ENCODE data around the gene PPM1N.

DNA sequence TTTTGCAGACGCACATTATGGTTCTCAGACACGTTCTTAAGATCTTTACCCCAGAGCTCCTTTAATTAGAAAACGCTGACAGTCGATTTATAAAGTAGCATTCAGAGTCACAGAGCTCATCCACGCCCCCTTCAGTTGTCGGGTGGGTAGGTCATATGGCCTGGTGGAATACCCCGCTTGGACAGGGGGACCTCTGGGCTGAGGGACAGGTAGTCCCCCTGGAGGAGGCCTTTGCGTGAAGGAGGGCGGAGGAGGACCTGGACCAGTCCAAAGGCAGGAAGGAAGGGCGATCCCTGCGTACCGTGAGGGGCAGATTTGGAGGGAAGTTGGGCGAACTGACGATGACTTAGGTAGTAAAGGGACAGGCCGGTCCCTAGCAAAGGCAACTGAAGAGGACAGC is 29.5 kb downstream of the PPM1N start:
- TF ChIP-seq, protein P1, sequence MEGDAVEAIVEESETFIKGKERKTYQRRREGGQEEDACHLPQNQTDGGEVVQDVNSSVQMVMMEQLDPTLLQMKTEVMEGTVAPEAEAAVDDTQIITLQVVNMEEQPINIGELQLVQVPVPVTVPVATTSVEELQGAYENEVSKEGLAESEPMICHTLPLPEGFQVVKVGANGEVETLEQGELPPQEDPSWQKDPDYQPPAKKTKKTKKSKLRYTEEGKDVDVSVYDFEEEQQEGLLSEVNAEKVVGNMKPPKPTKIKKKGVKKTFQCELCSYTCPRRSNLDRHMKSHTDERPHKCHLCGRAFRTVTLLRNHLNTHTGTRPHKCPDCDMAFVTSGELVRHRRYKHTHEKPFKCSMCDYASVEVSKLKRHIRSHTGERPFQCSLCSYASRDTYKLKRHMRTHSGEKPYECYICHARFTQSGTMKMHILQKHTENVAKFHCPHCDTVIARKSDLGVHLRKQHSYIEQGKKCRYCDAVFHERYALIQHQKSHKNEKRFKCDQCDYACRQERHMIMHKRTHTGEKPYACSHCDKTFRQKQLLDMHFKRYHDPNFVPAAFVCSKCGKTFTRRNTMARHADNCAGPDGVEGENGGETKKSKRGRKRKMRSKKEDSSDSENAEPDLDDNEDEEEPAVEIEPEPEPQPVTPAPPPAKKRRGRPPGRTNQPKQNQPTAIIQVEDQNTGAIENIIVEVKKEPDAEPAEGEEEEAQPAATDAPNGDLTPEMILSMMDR (IDR thresholded peaks at IDR 0.05 in 2 of 3, conservative IDR thresholded peaks at IDR 0.05 in 1 of 3; ENCODE audit: borderline replicate concordance in 1 of 3, insufficient read depth in 1 of 3, low read depth in 2 of 3, low read length in 2 of 3), result no peak; a peak in 1 of 6 replicates
- TF ChIP-seq SRF (IDR thresholded peaks at IDR 0.05; ENCODE audit: low read depth), result no peak
- no peak for TF ChIP-seq POLR2A (IDR thresholded peaks at IDR 0.05; ENCODE audit: borderline replicate concordance, extremely low read depth, insufficient read depth, insufficient read length)
- TF ChIP-seq CEBPB (IDR thresholded peaks at IDR 0.05; ENCODE audit: low read depth), result no peak
- no peak for TF ChIP-seq TCF7L2 (IDR thresholded peaks at IDR 0.05; ENCODE audit: borderline replicate concordance, extremely low read depth, insufficient read depth, insufficient read length)
- TF ChIP-seq EZH2phosphoT487 (IDR thresholded peaks at IDR 0.05; ENCODE audit: borderline replicate concordance), result no peak
- TF ChIP-seq SP1 (IDR thresholded peaks at IDR 0.05; ENCODE audit: low read depth), result no peak
